Stimulated activated CD4-positive, alpha-beta T cell treated with anti-CD3 and anti-CD28 coated beads, Interleukin-1b, Interleukin-23, amount 100 ng/mL, for 48 hours (primary cell): ENCODE measurements around the gene NOL9.

ENCODE experiments used
- DNase-seq: peaks from one replicate; pipeline ENCODE4 v3.0.0-alpha.2; 2020

NOL9 gene

DNA sequence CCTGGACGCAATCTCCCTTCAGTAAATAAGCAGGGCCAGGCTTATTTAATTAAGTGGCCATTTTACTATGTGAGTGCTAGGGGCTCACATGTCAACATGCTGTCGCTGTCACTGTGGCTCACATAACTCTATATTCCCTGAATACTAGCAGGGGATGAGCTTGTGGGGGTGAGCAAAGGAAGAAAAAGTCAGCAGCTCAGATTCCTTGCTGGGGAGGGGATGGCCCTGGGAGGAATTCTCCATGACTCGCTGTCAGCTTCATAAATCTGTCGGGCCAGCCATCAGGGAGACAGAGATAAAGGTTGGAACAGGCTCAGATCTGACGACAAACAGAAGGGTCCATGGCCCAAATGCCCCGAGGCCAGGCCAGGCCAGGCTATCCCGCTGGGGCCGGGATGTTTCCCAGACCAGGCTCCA is 36.9 kb downstream of the NOL9 start:
- no peak for DNase-seq

DNA sequence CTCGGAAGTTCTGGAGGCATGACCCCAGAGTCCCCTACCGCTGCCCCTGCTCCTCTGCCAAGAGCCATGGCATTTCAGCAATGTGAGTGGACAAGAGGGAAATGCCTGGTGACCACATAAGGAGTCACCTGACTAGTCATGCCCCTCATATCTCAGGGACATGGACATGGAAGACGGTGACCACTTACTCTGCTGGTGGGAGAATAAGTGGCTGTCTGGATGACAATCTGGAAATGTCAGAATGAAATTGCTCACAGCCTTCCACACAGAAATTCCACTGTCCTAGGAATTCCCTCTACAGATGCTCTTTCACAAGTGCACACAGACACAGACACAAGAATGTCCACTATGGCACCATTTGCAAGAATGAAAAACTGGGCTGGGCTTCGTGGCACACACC is 38.5 kb downstream of the NOL9 start:
- no peak for DNase-seq

DNA sequence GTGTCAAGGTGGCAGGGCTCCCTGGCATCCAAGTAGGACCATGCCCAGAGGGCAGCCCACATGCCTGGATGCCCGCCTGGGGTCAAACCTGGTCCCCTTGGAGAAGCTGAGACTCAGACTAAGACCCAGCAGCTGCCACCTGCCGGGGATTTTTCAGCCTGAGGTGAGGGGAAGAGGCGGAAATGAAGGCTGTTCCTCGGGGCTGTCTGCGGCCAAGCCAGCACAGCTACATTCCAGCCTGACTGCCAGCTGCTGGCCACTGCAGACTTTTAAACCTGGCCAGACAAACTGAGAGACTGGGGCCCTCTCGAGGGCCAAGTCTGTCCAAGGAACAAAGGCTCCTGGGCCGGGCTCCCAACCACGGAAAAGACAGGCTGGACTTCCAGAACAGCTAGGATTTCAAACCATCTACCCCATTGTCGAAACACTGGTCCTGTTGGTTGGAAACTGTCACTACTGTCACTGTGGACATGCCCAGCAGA is 41.0 kb downstream of the NOL9 start:
- DNase-seq = no peak

DNA sequence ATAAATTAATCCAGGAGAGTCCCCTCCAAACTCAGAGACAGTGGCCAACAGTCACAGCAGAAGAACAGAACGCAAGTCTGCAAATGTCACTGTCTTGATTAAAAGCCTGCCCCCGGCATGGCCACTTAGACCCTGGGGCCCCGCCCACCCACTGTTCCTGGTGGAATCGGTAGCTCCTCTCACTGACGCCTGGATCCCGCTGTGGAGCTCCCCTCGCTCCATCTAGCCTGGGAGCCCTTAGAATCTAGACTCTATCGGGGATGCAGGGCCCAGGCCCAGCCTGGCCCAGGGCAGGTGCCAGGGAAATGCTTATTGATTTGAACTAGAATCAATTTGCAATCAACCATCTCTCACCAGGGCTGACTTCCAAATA is 41.4 kb downstream of the NOL9 start:
- no peak for DNase-seq

DNA sequence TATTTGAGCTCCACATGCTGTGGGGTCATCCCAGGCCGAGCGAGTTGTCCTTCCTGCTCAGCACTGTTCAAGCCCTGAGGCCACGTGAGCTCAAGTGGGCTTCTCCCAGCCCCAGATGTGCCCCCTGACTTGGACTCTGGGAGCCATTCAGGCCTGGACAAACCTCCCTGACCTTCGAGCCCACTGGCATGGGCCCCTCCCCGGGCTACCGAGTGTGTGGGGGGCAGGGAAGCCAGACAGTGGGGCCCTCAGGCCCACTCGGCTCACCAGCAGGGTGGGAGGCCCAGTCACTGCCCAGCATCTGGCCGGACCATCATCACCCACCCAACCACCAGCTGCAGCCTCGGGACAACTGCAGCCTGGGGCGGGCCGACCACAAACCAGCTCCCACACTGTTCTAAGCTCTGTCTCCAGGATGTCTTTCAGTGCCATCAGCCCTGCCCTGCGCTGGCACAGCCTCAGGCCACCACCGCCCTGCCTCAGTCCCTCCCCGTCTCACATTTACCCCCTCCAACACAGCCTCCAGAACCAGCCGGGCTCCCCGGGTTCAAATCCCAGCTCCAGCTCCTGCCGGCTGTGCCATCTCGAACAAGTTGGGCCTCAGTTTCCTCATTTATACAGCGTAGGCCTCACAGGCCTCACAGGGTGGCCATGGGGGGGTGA is 41.9 kb downstream of the NOL9 start:
- no peak for DNase-seq

DNA sequence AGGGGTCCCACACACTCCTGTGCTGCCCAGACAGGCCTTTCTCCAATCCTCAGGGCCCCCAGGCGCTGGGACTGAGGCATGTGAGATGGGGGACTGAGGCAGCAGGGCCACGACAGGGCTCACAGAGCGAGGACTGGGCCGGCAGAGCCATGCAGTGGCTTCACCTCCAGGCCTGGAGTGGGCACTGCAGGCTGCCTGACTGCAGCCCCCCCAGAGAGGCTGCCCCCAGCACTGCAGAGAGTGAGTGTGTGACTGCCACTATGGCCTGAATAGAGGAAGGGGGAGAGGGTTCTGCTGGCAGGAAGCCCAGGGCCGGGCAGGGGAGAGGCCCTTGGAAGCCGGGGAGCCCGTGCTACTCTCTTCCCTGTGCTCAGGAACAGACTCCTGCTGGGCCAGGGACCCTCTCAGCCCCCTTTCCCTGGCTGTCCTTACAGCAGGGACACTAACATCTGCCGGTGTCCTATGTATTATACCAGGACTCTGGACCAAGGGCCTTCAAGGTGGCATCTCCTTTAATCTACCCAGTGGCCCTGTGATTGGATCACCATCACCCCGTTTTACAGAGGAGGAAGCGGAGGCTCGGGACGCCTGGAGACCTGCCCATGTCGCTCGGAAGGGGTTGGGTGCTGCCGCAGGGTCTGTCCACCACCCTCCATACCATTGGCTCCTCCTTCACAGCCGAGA is 42.6 kb downstream of the NOL9 start:
- no peak for DNase-seq

DNA sequence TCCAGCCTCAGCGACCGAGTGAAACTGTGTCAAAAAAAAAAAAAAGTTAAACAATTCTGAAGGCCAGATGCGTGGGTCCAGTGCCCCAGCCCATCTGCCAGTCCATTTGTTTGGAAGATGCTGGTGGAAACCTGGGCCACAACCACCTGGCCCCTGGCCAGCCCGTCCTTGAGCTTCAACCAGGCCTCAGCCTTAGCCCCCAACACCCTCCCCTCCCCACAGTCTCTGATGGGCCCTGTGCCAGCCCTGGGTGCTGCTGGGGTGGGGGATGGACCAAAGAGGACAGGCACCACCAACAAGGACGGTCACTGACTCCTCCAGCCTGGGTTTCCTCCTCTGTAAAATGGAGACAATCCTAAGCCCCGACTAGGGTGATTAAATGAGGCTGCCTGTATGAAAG is 43.3 kb downstream of the NOL9 start:
- no peak for DNase-seq

DNA sequence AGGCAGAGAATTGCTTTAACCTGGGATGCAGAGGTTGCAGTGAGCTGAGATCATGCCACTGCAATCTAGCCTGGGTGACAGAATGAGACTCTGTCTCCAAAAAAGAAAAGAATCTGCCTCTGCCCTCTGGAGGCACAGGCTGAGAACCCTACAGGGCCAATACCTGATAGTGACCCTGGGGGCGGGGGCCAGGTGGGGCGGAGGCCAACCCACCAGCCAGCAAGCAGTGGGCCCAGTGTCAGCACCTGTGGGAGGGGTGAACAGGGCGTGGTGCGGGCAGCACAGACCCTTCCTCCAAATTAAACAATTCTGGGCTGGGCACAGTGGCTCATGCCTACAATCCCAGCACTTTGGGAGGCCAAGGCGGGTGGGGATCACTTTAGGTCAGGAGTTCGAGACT is 43.8 kb downstream of the NOL9 start:
- no peak for DNase-seq

DNA sequence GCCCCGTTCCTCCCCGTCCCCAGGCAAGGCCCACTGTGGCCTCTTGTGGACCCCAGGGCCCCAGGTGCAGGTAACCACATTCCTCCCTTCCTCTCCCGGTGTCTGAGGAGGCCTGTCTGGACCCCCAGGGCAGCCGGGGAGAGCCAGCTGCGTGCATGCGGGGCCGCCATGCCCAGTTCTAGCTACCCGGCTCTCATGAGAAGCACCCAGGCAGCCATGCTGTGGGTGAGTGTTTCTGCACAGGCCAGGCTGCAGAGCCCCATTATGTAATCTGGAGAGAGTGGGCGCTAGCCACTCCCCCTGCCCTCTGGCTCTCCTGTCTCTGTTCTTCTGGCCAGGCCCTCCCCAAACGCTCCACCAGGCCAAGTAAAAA is 44.4 kb downstream of the NOL9 start:
- no peak for DNase-seq

DNA sequence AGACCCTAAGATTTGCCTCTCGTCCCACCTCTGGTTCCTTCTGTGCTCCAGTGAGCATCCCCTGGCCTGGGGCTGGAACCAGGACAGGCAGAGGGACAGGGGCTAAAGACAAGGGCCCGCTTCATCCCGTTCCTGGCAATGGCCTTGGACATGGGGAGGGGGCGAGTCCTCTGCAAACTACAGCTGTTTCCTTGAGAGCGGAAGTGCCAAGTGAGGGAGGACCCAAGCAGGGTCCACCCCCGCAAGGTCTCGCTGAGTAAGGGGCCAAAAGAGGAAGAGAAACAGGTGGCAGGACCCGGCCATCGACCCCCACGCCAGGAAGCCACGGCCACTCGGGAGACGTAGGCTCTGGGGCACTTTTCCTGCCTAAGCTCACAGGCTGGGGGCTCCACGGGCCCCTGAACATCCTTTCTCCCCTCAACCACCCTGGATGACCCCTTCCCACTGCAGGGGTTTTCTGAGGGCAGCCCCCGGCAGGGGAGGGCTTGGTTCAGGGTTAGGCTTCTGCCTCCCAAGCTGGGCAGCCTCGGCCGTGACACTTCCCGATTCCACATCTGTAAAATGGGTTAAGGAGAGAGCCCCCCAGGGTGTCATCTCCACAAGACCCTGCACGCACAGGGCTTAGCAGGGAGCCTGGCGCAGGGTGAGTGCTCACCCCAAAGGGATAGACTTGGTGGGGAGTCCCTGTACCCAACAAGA is 44.9 kb downstream of the NOL9 start:
- DNase-seq = no peak

DNA sequence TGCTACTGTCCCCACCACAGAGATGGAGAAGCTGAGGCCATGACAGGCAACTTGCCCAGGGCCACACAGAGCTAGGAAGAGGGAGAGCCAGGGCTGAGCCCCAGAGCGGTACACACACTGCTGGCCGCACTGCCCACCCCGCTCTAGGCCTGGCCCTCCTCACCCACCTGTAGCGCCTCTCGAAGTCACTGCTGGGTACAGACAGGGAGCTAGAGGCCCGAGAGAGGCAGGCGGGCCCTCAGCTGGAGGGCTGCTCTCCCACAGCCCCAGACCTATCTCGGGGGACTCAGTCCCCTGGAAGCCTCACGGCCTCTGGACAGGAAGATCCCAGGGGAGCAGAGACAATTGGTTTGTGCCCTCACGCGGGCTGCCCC is 45.5 kb downstream of the NOL9 start:
- no peak for DNase-seq

DNA sequence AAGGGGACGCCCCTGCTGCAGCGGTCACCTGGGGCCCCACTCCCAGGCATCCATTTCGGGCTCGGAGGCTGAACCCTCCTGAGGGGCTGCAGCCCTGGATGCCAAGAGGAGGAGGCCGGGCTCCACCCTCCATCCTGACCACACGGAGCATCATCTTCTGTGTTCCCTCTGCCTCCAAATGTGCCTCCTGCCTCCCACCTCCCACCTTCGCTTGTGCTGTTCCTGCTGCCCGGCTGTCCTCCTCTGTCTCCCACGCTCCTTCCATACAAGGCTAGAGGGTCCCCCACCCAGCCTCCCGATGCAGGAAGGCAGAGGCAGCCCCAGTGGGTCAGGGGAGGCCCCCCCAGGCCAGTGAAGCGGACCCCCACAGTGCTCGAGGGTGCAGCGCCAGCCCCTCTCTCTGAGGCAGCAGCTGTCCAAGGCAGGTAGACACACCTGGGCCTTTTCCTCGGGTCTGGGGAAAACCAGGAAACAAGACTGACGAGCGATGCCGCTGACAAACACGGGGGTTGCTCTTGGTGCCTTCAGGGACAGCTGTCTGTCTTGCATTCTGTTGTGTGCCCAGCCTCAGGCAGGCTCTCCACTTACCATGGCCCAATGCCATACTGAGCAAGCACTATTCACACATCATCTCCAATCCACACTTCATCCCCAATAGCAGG is 46.0 kb downstream of the NOL9 start:
- no peak for DNase-seq

DNA sequence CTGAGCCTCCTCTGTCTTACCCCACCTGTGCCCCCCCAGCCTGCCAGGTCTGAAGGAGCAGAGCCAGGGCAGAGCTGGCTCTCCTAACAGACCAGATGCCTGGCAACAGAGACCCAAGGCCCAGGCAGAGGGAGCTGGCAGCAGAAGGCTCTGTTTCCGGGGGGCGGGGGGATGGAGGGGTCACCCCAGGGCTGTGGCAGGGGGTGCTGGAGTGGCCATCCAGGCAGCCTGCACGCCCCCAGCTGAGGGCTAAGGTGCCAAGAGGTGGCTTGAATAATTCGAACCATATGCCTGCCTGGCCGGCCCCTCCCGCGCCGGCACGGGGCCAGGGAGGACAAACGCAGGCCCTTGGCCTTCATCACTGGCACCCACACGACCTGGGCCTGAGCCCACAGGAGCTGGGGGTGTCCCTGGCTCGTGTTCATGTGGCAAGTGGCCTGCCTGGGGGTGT is 46.8 kb downstream of the NOL9 start:
- no peak for DNase-seq

DNA sequence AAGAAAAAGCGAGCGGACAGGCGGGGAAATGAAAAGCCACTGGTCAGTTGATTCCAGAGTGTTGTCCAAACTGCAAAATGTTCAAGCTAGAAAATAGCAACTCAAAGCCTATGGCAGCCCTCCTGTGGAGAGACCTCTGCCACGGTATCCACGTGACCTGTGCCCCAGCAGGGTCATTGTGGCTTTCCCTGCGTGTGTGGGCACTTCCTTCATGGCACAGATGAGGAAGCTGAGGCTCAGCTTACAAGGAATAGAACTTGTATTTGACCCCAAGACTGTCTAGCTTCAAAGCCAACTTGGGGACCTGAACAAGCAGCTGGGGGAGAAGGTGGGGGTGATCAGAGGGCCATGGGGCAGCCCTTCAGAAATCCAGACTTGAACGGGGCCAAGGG is 47.3 kb downstream of the NOL9 start:
- DNase-seq = no peak

DNA sequence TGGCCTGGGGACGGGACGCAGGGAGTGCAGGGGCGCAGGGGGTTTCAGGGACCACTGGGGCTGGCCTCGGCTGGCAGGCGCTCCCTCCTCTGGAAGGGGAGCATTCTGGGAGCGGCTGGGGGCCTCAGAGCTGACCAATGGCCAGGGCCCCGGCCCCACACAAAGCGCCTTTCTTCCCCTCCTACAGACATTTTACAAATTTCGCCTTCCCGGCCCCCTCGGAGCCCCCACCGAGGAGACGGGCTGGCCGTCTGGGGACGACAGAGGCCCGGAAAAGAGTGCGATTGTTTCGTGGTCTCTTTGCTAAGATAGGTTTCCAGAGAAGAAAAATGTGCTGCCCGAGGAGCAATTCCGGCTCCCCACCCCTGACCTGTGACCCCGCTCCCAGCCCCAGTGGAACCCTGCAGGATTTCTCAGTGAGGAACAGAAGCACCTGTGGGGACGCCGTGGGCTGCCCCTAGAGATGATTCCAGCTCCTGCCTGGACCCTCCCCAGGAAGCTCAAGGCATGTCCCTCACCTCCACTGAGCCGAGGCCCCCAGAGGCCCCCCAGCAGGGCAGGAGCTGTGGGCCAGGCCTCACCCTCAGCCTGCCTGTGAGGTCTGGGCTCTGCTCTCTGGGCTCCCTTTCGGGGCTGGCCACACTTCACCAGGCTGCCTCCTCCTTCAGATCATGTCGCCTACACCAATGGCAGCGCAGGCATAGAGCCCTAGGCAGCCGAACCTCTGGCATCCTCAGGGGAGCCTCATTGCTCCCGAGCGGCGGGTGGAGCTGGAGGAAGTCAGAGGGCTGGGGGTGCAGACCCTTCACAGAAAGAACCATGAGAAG is 47.9 kb downstream of the NOL9 start:
- DNase-seq = no peak

DNA sequence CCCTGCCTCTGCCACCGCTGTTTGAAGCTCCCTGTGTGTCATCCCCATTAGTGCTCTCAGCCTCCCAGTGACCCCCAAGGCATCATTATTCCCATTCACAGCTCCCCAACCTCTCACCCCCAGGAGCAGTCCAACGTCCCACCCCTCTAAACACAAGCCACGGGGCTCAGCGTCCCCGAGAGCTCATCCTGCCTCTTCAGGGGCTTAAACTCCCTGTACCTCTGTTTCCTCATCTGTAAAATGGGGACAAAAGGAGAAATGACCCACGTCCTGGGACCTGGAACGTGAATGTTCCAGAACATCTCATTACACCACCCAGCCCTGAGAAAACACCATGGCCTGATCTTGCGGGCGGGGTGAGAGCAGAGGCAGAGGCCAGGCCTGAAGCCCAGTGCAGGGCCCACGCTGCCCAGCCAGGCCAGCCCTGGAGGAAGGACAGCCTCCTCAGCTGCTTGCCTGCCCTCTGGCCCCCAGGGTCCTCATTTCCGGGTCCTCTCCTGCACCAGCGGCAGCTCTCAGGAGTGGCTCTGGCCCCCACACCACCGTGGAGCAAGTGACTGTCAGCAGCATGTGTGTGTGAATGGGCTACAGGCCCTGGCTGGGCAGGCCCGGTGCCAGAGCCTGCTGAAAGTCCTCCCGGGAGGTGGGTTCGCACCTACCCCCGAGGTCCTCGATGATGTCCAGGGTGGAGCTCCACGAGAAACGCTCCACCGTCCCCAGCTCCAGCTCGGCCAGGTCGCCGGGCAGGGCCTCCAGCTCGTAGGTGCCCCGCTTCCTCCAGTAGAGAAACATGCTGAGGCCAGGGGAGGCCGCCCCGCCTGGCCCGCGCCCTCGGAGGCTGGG is 48.7 kb downstream of the NOL9 start:
- DNase-seq = no peak

DNA sequence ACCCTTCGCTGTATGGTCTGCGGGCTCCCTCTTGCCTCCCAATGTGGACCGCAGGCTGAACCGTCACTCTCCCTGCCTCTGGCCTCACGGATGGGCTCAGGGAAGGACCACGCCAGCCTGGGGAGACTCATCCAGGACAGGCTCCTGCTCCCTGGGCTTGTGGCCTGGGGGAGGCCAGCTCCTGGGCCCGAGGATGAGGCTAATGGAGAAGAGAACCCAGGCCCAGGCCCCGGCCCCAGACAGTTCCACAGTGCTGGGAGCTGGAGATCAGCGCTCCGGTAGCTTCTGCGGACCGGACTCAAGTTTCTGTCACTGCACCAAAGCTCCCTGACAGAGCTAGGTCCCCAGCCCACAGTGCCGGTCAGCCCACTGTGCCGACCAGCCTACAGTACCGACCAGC is 49.4 kb downstream of the NOL9 start:
- no peak for DNase-seq

DNA sequence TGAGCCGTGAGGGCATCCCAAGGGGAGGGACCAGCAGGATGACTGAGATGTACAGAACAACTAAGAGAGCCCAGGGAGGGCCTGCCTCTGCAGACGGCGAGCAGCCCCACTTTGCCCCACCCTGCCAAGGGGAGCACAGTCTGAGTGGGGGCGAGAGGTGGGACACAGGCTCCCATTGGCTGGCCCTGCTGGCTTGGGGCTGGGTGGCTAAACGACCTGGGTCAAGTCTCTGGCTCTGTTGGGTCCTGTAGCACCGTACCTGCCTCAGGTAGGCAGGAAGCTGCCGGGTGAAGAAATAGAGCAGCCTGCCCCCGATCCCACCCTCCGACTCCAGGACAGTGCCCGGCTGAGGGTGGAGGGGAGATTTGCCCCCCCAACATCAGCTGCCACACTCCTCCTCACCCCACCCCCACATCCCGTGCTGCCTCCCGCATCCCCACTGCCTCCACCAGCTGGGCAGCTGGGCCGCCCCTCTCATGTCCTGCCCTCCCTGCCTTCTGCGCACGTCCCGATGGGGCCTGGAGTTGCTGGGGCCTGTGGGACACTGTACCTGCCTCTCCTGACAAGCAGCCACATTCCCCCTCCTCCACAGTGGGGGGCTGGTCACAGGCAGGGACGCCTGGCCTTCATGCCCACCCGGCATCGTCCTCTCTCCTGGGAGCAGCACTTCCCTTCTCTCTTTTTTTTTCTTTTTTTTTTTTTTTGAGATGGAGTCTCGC is 50.3 kb downstream of the NOL9 start:
- DNase-seq = no peak

DNA sequence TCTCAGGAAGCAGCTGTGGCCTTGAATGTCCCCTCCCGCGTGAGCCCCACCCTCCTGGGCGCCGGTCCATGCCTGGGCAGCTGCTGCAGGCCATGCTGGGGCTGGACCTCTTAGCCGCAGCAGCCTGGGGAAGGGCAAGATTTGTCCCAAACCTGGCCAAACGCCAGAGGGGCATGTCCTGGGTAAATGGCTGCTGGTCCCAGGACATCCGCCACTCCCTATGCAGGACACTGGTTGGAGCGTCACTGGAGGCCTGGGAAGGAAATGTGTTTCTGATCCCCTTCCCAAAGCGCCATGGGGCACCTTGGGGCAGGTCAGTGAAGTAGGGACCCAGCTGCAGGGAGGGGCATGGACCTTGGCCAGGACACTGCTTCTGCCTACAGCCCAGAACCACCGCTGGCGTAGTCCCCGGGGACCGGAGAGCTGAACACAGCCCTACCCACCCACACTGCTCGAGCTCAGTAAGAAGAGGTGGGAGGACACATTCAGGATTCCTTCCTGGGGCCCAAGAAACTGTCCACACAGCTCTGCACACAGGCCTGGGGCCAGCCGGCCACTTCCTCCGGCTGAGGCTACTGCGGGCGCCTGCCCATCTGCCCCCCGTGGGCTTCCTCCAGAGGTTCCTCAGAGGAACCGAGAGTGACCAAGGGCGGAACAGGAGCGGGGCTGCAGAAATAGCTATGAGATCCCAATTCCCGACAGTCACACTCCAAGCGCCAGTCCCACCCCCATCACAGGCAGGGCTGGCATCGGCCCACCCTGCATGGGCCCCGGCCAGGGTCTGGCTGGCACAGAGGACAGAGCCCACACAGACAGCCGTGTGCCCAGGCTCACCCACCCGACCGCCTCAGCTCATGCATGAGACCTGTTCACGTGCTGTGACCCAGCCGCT is 52.1 kb downstream of the NOL9 start:
- no peak for DNase-seq

DNA sequence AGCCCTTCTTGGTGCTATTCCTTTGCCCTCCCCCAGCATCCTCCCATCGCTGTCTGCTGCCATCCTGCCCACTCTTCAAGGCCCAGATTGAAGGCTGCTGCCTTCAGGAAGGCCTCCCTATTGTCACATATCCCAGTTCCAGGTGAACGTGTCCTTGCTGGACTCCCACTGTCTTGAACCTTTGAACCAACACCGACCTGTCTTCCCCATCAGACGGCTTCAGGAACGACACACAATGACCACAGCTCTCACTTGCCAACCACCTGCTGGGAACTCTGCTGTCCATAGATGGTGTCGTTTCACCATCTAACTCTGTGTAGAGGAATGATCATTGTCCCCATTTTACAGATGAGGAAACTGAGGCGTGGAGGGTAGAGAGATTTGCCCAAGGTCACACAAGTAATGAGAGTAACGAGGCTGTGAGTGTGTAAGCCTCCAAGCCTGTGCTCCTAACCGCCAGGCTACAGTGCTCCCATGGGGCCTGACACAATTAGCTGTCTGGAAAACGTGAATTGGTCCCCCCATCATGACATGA is 53.0 kb downstream of the NOL9 start:
- DNase-seq = no peak
